Amygdala (tissue), 56 donors: ENCODE measurements around the gene EFNA5.
A peak's percentile ranks its signal among the peaks of the same experiment; 100 is the strongest.

Experiments used
- DNase-seq, 56 donors: peaks; one replicate each; lab custom pipeline; 2025; lab: John Stamatoyannopoulos, UW

Gene EFNA5

DNA sequence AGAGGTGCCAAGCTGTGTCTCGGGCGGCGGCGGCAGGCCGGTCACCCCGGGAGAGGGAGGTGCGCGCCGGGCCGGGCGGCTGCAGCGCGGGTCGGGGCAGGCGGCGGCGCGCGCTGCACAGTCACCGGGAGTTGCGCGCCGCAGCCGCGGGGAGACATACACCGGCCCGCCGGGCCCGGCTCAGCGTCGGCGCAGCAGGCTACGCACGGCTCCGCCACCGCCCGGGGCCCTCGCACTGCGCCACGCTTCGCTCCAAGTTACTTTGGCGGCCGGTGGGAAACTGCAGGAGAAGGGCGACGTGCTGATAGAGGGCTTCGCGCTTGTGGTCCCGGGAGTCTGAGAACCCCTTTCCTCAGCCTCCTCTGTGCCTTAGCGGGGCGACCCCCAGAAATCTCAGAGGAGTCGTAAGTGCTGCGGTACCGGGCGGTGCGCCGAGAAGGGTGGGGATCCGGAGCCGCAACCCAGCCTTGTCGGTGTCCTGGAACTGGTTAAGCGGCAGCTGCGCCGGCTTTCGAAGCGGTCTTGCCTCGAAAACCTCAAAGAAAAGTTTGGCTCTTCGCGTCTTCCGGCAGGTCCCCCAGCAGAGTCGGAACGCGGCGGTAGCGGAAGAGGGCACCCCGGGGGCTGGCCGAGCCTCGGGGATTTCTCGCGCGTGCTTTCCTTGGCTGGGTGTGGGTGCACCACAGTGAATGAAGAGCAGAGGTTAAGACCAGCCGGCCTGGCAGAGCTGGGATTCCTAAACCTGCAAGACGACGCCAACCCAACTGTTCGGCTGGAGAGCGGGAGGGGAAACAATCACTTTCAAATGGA lies at the start of gene EFNA5:
Gene EFNA5 (minus strand): TSS at position 6 of the 810 bp plus-strand sequence.
- peak in 11 of 56 donors; percentile 8 to 56 (median 23) for DNase-seq

DNA sequence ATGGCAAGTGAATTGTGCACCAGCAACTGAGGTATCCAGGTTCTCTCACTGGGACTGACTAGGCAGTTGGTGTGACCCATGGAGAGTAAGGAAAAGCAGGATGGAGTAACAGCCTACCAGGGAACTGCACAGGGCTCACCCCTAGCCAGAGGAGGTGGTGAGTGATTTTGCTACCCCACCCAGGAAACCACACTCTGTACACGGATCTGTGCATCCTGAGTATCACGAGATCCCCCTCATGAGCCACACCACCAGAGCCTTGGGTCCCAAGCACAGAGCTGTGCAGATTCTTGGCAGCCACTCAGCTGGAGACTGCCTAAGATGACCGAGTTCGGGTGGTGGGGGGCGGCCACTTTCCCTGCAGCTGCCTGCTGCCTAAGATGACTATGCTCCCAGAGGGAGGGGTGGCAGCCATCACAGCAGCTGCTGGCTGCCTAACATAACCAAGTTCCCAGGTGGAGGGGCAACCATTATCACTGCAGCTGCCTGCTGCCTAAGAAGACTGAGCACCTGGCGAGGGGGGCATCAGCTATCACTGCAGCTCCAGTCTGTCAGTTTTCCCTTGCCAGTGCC lies 48.4 kb upstream of the EFNA5 start:
- no peak for DNase-seq

- DNase-seq: no peak
Measured at GRCh38 chr5:107717816-107718215, 47.1 kb upstream of the EFNA5 start.

GRCh38 chr5:107713228-107713627 lies 42.5 kb upstream of the EFNA5 start:
- no peak for DNase-seq

- DNase-seq: no peak
Measured at GRCh38 chr5:107712359-107712870, 41.7 kb upstream of the EFNA5 start.

GRCh38 chr5:107705402-107706014 lies 34.8 kb upstream of the EFNA5 start:
- no peak for DNase-seq

- no peak for DNase-seq
Measured at GRCh38 chr5:107704681-107705401, 34.1 kb upstream of the EFNA5 start.

GRCh38 chr5:107700481-107700880 lies 29.7 kb upstream of the EFNA5 start:
- DNase-seq: no peak

- no peak for DNase-seq
Measured at GRCh38 chr5:107699425-107699824, 28.7 kb upstream of the EFNA5 start.

- no peak for DNase-seq
Measured at GRCh38 chr5:107698286-107698685, 27.5 kb upstream of the EFNA5 start.

GRCh38 chr5:107696498-107696897 lies 25.8 kb upstream of the EFNA5 start:
- DNase-seq: peak in 1 of 56 donors; percentile 1

- no peak for DNase-seq
Measured at GRCh38 chr5:107696080-107696479, 25.3 kb upstream of the EFNA5 start.

DNA sequence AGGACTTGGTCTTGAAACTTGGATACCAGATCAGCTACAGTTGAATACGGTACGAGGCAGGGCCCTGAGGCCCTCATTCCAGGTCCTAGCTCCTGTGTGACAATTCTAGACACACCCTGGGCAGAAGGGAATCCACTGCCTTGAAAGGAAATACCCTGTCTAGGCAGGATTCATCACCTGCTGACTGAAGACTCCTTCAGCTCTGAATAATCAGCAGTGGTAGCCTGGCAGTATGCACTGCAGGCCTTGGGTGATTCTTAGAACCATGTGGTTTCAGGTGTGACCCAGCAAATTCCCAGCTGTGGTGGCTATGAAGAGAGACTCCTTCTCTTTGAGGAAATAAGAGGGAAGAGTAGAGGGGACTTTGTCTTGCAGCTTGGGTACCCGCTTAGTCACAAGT lies 17.2 kb upstream of the EFNA5 start:
- DNase-seq: no peak

- no peak for DNase-seq
Measured at GRCh38 chr5:107687404-107687803, 16.7 kb upstream of the EFNA5 start.

DNA sequence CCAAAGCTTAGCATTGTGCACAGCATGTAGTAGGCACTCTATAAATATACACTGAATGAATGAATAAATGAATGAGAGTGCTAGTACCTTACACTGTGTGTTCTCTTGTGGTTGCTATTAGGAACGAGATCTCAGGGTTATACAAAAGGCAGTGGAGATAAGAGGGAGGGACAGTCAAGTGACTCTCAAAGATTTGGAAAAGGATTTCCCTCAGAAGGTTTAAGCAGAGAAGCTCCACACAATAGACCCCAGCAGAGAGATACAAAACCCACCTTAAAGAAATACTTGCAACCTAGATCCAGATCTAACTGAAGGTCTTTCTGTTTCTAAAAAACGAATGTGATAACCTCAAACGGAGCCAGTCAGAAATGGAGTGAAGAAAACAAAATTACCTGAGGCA lies 11.8 kb upstream of the EFNA5 start:
- DNase-seq: no peak

DNA sequence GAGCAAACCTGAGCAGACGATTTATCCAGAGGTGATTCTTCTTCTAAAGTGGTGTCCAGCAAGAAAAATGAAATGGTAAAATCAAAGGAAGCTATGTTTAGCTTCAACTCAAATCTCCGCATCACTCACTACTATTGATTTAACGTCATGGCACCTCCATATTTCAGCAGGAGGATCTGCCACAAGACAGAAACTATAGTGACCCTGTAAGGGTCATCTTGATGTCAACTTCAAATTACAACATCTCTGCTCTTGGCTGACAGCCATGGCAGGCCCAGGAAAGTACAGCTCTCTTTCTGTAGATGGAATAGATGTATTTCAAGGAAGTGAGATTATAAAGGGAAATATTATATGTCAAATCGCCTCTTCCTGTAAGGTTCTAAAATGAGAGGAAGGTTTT lies 10.1 kb upstream of the EFNA5 start:
- no peak for DNase-seq

GRCh38 chr5:107680099-107680498 lies 9.4 kb upstream of the EFNA5 start:
- no peak for DNase-seq

- DNase-seq: no peak
Measured at GRCh38 chr5:107676702-107677101, 6.0 kb upstream of the EFNA5 start.

GRCh38 chr5:107675201-107675600 lies 4.5 kb upstream of the EFNA5 start:
- no peak for DNase-seq

DNA sequence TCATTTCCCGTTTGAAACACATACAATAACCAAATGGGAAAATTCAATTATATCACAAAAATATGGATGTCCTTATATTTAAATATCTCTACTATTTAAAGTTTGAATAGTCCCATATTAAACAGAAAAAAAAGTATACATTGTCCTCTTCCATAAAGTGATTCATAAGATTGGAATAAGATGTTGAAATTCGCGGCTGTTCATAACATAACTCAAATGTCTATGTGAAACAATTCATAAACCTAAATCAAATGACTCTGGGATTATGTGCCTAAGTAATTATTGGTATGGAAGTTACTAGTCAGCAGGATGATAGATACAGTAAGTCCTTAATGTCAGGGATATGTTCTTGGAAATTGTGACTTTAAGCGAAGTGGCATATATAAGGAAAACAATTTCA lies 3.9 kb upstream of the EFNA5 start:
- DNase-seq: no peak
